ENCODE measurements around the gene ANKRD22.

Gene ANKRD22

DNA sequence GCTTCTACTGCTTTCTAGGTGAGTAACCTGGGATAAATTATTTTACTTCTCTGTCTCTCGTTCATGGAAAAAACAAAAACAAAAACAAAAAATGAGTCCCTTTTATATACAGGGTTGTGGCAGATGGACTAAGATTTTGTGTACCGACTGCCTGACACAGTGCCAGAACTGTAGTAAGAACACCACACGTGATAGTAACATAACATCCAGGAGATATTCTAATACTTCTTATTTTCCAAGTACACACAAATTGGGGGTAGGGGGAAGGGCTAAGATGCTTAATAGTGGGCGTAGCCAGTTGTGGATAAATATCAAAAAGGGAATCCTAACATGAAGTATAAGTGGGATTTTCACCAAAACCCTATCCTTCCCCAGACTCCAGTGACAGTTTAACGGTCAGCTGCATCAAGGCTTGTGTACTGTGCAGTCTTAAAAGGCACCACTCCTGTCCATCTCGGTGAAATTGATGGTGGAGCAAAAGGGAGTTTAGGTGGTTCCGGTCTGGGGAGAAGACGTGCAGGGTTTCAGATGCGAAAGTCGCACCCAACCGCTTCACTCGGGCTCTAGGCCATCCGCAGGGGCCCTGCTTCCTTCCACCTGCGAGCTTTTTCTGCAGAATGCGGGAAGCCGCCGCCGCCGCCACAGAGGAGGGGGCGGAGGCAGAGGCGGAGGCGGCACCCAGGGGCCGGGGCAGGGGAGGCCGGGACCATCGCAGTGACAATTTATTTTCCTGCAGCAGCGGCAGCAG is 28.1 kb upstream of the ANKRD22 start, which contains the start of gene STAMBPL1:
Gene STAMBPL1 (plus strand): TSS at position 712 of the 748 bp plus-strand sequence. CDS start 21,464 bp downstream, outside the sequence.
- peak; percentile 37 to 38 for DNase-seq (ENCODE audit: low read depth in 2 of 2)

DNA sequence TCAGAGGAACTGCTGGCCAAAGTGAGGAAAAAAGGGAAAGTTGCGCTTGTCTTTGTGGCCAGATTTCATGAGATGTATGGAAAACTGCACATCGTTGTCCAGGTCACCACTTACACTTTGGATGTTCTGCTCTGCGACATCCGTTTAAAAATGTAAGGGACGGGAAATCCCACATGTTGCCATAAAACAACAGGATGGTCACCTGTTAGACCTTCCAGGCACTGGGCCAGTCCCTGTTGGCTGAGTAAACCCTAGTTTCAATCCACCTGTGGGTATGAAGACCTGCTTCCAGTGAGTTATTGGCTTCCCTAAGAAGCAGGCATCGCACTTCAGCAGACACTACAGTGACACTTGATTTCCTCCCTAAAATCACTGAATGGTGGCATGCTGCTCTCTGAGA is 25.7 kb upstream of the ANKRD22 start:
- no peak for DNase-seq (ENCODE audit: low read depth in 2 of 2)

DNA sequence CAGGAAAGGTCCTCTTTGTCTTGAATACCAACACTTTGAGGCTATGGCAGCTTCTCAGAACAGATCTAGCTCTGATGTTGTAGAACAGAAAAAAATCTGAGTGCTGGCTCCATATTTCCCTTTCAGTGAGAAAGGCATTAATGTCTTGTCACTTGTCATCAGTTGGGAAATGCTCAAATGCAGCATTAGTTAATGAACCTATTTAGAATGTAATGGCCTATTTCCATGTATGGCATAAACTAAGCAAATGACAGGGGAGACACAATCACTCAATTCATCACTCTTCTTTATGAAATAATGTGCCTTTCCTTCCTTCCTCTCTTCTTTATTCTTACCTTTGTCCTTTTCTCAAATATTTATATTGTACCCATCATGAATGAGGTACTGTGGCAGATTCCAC is 23.4 kb upstream of the ANKRD22 start:
- DNase-seq (ENCODE audit: low read depth in 2 of 2), result no peak

DNA sequence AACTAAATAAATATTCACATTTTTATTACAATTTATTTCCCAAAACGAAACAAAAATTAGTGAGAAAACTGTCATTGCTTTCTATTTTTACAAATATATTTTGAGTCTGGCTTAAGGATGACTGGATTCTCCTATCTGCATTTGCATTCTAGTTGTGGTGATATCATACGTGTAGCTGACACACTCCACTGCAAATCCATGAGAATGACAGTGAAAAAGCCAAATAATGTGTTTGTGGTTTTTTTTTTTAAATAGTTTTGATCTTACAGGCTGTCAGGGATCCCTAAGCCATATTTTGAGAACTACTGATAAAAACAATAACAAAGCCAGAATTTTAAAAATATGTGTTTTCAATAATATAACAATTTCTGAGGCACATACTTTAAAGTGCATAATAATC is 22.6 kb upstream of the ANKRD22 start:
- DNase-seq (ENCODE audit: low read depth in 2 of 2), result no peak

DNA sequence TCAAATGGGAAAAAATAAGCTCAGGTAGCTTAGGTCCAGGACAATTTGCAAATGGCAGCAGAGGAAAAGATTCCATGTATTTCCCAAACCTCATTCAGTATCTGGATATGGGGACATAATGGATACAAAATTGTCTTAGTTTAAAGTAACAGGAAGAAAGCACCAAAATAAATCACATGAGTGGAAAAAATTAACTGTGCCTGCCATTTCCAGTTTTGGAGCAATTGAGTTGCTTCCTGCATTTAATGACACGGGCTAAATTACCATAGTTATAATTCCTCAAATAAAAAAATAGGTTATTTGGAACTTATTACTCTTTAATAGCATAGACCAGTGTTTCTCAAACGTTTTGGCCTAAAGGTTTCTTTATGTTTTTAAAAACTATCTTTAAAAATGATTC is 22.1 kb upstream of the ANKRD22 start:
- no peak for DNase-seq (ENCODE audit: low read depth in 2 of 2)

DNA sequence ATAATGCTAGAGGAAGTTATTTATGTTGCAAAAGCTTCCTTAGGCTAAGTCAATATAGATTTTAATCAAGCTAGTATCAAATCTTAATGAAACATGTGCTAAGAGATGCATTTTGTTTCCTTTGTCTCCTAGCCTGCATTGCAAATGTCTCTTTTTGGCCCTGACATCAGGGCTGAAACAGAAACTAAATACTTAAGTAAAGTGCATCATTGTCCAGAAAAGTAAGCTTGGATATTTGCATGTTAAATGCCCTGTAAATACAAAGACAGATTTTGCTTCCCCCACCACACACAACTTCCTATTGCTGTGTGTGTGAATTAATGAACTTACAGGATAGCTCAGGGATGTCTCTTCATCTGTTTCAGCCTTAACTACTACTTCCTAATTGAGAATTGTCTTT is 18.4 kb upstream of the ANKRD22 start:
- no peak for DNase-seq (ENCODE audit: low read depth in 2 of 2)

DNA sequence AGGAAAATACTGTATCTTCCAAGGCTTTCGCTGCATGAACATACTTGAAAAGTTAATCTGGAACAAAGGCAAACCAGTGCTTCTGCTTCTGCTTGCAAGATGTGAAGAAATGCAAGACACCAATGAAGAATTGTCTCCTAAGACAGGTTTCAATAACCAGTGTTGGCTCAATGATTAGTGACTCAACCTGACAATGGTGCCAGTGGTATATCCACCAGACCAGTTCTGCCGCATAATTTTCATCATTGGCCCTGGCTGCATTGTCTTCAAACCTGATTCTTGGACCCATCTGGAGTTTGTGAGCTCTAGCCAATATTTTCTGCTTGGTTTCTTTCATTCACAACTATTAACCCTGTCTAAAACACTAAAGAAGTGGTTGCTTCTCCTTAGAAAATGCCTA is 14.8 kb upstream of the ANKRD22 start:
- no peak for DNase-seq (ENCODE audit: low read depth in 2 of 2)

DNA sequence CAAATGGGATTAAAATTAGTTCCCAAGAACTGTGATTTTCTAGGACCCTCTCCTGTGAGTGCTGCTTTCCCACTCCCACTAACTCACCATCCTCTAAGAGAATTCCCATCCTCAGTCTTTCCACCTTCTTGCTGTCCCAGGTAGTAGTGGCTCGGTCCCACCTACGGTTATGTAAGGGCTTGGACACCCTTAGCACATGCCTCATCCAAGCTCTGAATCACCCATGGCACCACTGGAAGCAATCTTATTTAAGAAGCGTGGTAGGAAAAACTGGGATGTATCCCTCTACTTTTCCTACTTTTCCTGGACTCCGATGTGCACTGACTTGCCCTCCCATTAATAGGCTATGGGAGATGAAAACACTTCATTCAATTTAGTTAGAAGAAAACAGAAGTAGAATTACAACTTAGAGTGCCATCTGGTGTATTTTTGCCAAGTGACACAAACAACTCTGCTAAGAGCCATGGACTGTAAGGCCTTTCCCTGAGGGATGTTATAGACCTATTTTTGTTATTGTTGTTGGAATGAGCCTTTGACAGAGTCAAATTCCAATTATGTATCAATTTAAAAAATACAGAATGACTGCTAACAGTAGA is 13.7 kb upstream of the ANKRD22 start:
- DNase-seq (ENCODE audit: low read depth in 2 of 2), result no peak

DNA sequence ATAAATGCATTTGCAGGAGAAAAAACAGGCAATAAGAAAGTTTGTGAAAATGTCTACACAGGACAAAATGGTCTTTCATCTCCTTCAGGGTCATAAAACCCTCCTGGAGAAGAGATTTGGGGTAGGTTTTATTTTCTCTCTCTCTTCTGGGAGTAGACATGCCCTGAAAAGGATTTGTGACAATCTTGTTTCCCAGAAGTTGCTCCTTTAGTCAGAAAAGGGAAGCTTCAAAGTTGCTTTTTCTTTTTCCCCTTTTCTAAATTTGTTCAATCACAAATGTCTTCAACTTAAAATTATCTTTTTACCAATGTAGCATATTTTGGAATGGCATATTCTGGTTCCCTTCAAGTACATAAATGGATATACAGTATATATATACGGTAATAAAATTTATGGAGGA is 9.4 kb upstream of the ANKRD22 start:
- no peak for DNase-seq (ENCODE audit: low read depth in 2 of 2)

DNA sequence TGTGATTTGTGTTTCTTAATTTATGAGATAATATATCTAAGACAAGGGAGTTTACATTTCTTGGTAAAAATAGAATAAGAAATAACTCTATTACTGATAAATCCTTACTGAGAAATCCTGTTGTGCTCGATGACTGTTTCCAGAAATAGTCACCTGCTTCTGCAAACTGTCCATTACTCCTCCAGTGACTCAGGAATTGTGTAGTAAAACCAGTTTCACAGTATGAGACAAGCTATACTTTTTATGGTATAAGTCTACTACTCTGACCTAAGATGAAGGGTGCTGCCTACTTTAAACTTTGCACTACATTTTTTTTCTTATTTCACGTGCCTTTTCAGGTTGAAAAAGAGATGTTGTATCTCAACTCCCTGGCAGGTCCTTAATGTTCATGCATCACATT is 6.8 kb upstream of the ANKRD22 start:
- DNase-seq (ENCODE audit: low read depth in 2 of 2), result no peak

DNA sequence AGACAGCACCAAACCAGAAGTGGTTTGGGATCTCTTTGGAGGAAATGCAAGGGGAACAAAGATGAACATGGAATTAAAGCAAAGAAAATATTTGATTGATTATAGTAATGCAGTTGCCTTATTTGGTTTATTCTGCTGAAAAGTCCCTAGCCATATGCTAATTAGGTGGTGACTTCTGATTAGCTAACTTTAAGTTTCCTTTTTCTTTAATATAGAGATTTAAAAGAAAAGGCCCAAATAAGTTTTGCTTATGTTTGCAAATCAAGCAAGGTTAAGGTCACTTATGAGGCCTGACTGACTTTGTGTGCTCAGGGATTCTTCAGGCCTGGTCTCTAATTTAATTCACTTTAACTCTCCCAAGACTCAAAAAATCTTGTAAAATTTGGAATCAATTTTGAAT is 6.2 kb upstream of the ANKRD22 start:
- no peak for DNase-seq (ENCODE audit: low read depth in 2 of 2)

DNA sequence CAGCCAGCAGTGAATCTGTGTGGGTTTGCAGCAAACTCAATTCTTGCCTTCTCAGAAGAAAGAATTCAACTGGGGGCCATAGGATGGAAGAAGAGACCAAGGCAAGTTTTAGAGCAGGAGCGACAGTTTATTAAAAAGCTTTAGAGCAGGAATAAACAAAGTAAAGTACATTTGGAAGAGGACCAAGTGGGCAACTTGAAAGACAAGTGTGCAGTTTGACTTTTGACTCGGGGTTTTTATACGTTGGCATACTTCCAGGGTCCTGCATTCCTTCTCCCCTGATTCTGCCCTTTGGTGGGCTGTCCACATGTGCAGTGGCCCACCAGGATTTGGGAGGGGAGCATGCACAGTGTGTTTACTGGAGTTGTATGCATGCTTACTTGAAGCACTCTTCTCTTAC is 3.0 kb upstream of the ANKRD22 start:
- no peak for DNase-seq (ENCODE audit: low read depth in 2 of 2)

DNA sequence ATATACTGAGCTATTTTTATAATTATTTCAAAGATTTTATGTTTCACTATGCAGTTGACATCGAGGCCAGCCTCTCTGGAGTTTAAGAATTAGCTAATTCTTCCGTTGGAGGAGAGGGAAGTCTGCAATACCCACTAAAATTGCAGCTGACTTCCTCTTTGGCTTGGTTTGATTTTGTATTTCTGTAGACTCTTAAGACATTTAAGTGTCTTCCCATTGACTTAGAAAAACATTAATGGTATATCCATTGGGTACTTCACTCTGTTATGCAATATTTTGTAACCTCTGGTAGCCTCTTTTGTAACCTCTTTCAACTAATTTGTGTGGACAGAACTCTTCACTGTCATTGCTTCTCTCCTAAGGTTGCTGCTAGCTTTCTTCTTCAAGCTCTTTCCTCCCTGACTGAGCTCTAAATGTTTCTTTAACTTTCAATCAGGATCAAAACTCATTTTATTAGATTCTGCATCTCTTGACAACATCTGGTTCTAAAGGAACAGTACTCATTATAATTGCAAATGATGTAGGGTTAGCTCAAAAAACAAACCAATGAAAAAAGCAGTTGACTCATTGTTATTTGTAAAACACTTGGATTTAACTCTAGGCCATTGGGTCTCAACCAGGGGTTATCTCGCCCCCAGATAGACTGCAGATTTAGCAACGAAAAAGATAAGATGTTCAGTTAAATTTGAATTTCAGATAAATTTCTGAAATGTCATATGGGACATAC is 1.7 kb upstream of the ANKRD22 start:
- DNase-seq (ENCODE audit: low read depth in 2 of 2), result no peak

DNA sequence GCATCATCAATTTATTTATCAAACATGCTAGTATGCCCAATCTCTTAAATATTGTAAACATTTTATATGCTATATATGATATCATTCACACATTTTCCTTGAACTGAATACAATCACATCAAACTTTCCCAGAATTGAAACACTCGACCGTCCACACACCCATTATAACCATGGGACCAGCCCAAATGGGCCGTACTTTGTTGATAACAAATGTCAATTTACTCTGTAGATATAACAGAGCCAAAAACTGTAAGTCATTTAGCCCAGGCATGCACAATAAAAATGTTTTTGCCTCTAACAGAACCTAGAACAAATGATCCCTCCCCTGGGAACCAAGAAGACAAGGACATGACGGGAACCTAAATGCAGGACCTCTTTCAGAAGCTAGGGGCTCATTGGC is 683 bp upstream of the ANKRD22 start:
- DNase-seq (ENCODE audit: low read depth in 2 of 2), result no peak

DNA sequence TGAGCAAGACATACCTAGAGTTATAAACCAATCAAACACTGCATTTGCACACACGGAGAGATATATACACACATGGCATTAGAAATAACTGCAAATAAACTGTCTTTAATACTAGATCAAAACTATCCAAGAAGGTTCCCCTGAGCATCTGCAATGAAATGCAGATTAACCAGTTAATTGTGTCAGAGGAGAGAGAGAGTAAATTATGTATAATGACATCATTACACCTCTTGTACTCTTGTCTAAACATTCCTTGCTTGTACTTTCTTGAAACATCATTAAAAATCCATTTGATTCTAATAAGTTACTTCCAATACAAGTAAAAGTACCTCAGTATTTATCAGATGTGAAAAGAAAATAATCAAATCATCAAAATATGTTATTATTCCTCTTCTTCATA is 932 bp downstream of the ANKRD22 start:
- DNase-seq (ENCODE audit: low read depth in 2 of 2), result no peak

DNA sequence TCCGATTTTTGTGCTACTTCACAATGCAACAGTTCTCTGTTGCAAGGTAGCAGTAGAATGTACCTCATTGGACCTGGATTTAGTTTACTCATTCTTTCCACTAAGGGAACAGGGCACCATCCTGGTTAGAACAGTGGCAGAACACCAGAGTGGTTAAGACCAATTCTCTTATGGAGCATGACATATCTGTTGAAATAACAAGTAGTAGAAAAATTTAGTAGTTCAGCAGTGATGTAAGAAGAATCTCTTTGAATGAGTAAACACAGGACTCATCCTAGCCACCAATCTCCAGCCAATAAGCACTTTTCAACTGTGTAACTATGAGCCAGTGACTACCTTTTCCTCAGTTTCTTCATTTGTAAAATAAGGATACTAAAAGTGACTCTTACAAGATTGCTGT is 2.4 kb downstream of the ANKRD22 start:
- no peak for DNase-seq (ENCODE audit: low read depth in 2 of 2)

DNA sequence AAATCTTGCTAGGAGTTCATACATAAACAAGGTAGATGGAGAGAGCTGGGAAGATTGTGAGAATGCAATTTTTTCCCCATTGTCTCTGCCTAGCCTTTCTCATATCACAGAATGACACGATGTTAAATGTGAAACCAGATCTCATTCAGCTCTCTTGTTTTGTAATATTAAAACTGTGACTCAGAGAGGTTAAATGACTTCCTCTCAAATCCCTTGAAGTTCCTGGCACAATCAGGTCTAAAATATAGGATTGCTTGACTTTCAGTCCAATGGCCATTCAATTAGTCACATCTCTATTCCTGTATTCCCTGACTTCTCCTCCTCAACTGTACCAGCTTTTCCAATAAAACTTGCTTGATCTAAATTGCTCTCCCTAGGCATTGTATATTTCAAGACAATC is 3.1 kb downstream of the ANKRD22 start:
- no peak for DNase-seq (ENCODE audit: low read depth in 2 of 2)

DNA sequence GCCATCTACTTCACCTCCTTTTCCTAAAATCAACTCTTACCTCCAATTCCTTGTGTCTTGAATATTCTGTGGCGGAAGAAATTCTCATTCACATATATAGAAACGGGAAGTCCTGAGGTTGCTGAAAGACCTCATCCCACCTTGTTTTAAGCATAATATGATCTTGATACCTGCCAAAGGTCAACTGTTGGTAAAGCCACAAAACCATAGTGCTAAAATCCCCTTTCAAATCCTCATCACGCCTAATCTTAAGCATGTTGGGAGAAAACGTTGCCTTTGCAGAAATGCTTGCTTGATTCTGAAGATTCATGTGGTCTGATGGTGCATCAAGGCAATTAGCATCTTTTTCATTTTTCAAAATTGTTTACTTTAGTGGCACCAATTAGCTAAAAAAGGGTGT is 8.5 kb downstream of the ANKRD22 start:
- DNase-seq (ENCODE audit: low read depth in 2 of 2), result no peak

DNA sequence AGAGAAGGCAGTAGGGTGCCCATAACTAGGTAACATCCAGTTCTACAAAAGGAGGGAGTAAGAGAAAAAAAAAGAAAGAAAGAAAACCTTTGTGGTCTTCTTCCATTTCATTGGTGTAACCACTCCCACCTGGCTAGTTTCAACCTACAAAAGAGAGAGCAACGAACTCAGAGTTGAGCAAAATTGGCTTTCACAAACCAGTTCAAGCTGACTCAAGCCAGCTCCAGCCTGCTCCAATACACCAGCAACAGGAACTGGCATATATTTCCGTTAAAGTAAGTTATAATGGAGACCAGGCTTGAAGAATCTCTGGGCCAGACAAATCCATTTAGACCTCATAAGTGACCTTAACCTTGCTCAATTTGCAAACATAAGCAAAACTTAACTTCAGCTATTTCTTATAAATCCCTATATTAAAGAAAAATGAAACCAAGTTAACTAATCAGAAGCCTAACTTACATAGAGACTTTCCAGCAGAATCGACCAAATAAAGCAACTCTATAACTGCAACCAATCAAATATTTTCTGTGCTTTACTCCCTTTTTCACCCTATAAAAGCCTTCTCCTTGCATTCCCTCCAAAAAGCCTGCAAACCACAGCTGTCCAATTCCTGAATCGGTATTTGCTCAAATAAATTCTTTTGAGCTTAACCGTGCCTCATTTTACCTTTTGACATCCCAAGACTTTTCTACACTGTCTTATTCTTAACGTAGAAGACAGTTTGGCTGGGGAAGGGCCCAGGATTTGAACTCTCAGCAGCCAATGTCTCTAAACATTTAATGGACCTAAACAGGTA is 10.1 kb downstream of the ANKRD22 start:
- no peak for DNase-seq (ENCODE audit: low read depth in 2 of 2)

DNA sequence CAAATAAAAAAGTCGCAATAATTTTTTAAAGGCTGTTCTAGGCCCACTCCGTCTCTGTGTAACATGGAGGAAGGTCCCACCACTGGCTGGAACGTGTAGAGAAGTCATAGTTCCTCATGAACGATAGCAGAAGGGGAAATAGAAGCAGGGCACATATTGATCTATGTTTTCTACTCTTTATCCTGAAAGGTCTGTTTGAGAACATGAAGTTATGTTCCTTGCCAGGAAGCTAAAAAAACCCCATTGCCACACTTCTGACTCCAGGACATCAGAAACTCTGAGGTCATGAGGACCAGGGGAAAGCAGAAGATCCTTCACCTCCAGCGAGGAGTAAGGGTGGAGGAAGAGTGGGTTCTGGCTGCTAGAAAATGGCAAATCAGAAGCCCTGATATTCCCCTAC is 10.8 kb downstream of the ANKRD22 start:
- no peak for DNase-seq (ENCODE audit: low read depth in 2 of 2)

DNA sequence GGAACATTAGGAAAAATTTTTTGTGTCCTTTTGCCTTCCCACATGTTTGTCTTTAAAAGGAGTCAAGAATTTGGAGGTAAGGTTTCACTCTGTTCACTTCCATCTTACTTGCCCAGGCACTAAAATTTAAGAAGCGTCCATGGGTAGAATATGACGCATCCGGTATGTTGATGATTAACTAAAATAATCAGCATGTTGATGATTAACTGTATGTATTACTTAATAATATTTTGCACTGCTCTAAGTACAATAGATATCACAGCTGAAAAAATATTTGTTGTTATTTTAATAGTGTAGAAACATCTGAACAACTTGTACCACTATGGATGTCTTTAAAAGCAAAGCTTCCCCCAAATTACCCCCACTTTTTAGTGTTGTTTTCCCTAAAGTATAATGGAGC is 11.5 kb downstream of the ANKRD22 start:
- DNase-seq (ENCODE audit: low read depth in 2 of 2), result no peak

DNA sequence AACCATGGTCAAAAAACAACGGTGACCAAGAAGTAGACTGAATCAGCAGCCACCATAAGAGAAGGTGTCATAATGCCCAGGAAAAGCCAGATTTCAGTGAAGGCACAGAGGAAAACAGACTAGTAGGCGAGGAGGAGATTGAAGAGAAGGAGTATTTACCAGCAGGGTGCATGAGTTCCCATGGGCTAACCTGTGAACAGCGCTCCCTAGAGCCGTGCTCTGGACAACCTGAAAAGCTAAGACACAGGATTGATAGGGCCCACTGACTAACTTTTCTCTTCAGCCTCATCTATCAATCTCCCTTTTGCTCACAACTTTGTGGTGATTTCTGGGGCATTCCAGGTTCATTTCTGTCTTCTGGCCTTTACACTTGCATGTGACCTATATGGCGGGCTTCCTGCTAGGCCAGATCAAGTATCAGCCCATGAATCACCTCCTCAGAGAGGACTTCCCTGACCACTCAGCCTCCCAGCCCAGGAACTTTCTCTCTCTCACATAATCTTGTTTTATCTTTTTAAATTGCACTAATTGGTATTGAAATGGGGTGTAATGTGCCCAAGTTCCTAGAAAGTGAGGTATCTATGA is 12.8 kb downstream of the ANKRD22 start:
- DNase-seq (ENCODE audit: low read depth in 2 of 2), result no peak
